Body of pancreas (tissue), 4 donors: ENCODE measurements around the gene NKAP. TPM values are rescaled to one million over a fixed set of nuclear protein-coding genes. Genes with fewer than 3 reads are reported as not detected.

Experiments
- ATAC-seq: fragments of 150-250 bp; one replicate; pipeline ENCODE4 v1.9.1; 2016
- DNase-seq, 4 donors: peaks; one replicate each; pipeline ENCODE4 v3.0.0-alpha.2; 2019
- H3K27ac ChIP-seq, 4 donors: fragments of 200-600 bp; sonication (generic); 1 replicate in 3 of 4; 2 replicates in 1 of 4; pipeline versions ENCODE4 v1.5.1 to v1.6.1; 2016 to 2019; ENCODE audit warnings: mild to moderate bottlenecking in 1 of 4, mixed read lengths in 1 of 4, moderate library complexity in 1 of 4
- H3K27me3 ChIP-seq, 2 donors: fragments of 200-600 bp; sonication (generic); one replicate each; pipeline ENCODE4 v1.6.0; 2016; ENCODE audit warnings: mild to moderate bottlenecking in 1 of 2
- H3K36me3 ChIP-seq, 2 donors: fragments of 200-600 bp; sonication (generic); replicated peaks in 1 of 2; 2 replicates each; pipeline ENCODE4 v1.5.1; 2016; ENCODE audit warnings: low read depth in 2 of 2; ENCODE audit not compliant: insufficient read depth in 1 of 2
- H3K4me1 ChIP-seq: fragments of 200-600 bp; sonication (generic); one replicate; pipeline ENCODE4 v1.6.0; 2016
- H3K4me3 ChIP-seq, 2 donors: fragments of 200-600 bp; sonication (generic); 1 replicate in 1 of 2; 2 replicates in 1 of 2; pipeline ENCODE4 v1.5.1; 2016 to 2019
- H3K9me3 ChIP-seq, 3 donors: fragments of 200-600 bp; sonication (generic); 1 replicate in 2 of 3; 2 replicates in 1 of 3; pipeline ENCODE4 v1.5.1; 2016
- CTCF ChIP-seq, 7 experiments: fragments of 450-650 bp in 4 of 7; fragments of 200-600 bp in 3 of 7; sonication (generic) in 3 of 7; IDR thresholded peaks; one replicate each; pipeline ENCODE4 v1.5.1; 2016 to 2019; ENCODE audit warnings: antibody characterized with exemption in 7 of 7
- POLR2A ChIP-seq, 3 donors: fragments of 450-650 bp; IDR thresholded peaks; one replicate each; pipeline ENCODE4 v1.6.1; 2016; ENCODE audit warnings: antibody characterized with exemption in 3 of 3, mild to moderate bottlenecking in 2 of 3
- WGBS, 2 donors: methylation state at CpG; one replicate each; pipeline ENCODE4 v1.1.5; 2017; 5-methylcytosine and 5-hydroxymethylcytosine counted together
- intact Hi-C: fragments of 100-400 bp; cut with DNase I; formaldehyde crosslinking; loops from one replicate; pipeline ENCODE4 v1.15.1; 2023
- total RNA-seq, 2 donors: library from RNA; depleted of rRNA; stranded (reverse); fragments of >200 nt; gene quantifications; one replicate each; pipeline ENCODE4 v1.1.0, GENCODE V29; 2016

NKAP gene
- 1 to 10 TPM; 3.6 to 5.3 TPM for total RNA-seq

GRCh38 chrX:119943185-119943988, at the start of gene NKAP:
TSS of gene NKAP (minus strand) at chrX:119943751. CDS start at chrX:119943605, 146 bp downstream.
- TF ChIP-seq POLR2A (IDR thresholded peaks at IDR 0.05) (peak in 2 of 3 donors; percentile 60 to 62), CTCF (IDR thresholded peaks at IDR 0.05) (peak in 1 of 7 experiments; percentile 7)
- Histone ChIP-seq H3K4me1 (peaks cover 15% of the 10 kb centered on the region), H3K27me3 (no peaks in the 10 kb centered on the region), H3K4me3 (peak within 1 kb of the TSS; percentile 3 to 62), H3K27ac (peak within 1 kb of the TSS; percentile 26 to 90 (median 76)), H3K36me3 (no peaks in the 10 kb centered on the region), H3K9me3 (no peaks in the 10 kb centered on the region)
- intact Hi-C loops, result no loop called here
- ATAC-seq, result peak; percentile 96
- 0% methylated on average over 6 to 57 of the region's 59 CpGs for WGBS, 2 donors
- peak; percentile 75 to 87 (median 82) for DNase-seq

- Histone ChIP-seq H3K27ac (peak overlapping the region in 3 of 4 donors; percentile 56 to 64 (median 60)), H3K36me3 (no peaks in the 10 kb centered on the region), H3K4me3 (peak overlapping the region in 1 of 2 donors; percentile 30), H3K4me1 (peaks cover 13% of the 10 kb centered on the region), H3K27me3 (no peaks in the 10 kb centered on the region), H3K9me3 (no peaks in the 10 kb centered on the region)
- intact Hi-C loops, result no loop called here
- peak in 3 of 4 donors; percentile 24 to 46 (median 28) for DNase-seq
- WGBS, 2 donors, result 1 to 3% methylated on average over 12 to 33 of the region's 48 CpGs
- peak; percentile 60 for ATAC-seq
- peak in 2 of 3 donors; percentile 5 to 26 for TF ChIP-seq POLR2A (IDR thresholded peaks at IDR 0.05)
- TF ChIP-seq CTCF (IDR thresholded peaks at IDR 0.05), result no peak
These were observed 47.6 kb upstream of the NKAP start for GRCh38 chrX:119991005-119991787.

GRCh38 chrX:119990556-119991004, 47.0 kb upstream of the NKAP start:
- intact Hi-C loops, result no loop called here
- Histone ChIP-seq H3K36me3 (no peaks in the 10 kb centered on the region), H3K27me3 (no peaks in the 10 kb centered on the region), H3K4me1 (peaks cover 19% of the 10 kb centered on the region), H3K9me3 (no peaks in the 10 kb centered on the region), H3K27ac (peak overlapping the region in 3 of 4 donors; percentile 56 to 64 (median 60)), H3K4me3 (peak overlapping the region in 1 of 2 donors; percentile 30)
- peak; percentile 26 to 51 (median 33) for DNase-seq
- 0% methylated on average over 14 of the region's 34 CpGs; no CpG with 5 or more reads in 1 of the 2 donors for WGBS, 2 donors
- peak; percentile 51 for ATAC-seq
- TF ChIP-seq CTCF (IDR thresholded peaks at IDR 0.05) (no peak), POLR2A (IDR thresholded peaks at IDR 0.05) (peak in 2 of 3 donors; percentile 13 to 41)

- TF ChIP-seq CTCF (IDR thresholded peaks at IDR 0.05) (no peak), POLR2A (IDR thresholded peaks at IDR 0.05) (no peak)
- DNase-seq (peak in 1 of 4 donors; percentile 31), ATAC-seq (peak; percentile 21)
- Histone ChIP-seq H3K36me3 (no peaks in the 10 kb centered on the region), H3K27ac (peak overlapping the region in 2 of 4 donors; percentile 60 to 64), H3K27me3 (no peaks in the 10 kb centered on the region), H3K9me3 (no peaks in the 10 kb centered on the region), H3K4me3 (no peak overlapping the region), H3K4me1 (peaks cover 22% of the 10 kb centered on the region)
- intact Hi-C loops, result no loop called here
- WGBS, 2 donors, result 3 to 8% methylated on average over 8 to 18 of the region's 18 CpGs
These were observed 46.5 kb upstream of the NKAP start for GRCh38 chrX:119989905-119990555.
